ENCODE measurements around the gene CASP8AP2.

Gene CASP8AP2

DNA sequence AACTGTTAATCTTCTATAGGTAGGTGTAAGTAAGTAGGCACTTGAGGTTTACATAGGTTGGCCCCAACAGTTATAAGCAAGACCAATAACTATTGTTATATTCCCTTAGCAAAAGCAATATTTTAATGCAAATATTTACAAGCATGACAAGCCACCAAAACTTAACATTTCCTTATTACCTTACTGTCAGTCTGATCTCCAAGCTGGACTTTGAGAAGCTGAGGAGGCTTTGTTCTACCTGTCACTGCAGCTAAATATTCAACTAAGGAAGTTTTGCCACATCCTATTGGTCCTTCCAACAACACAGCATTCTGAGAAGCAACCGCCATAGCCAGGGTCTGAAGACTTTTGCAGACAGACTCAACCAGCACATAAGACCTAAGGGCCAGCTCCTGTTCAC lies 39.7 kb upstream of the CASP8AP2 start:
- Histone ChIP-seq H3K4me1 (ENCODE audit: insufficient read depth, insufficient read length) (no peaks in the 10 kb centered on the region), H3K36me3 (ENCODE audit: insufficient read depth, insufficient read length, low read length) (peaks cover 82% of the 10 kb centered on the region), H3K4me3 (ENCODE audit: insufficient read length, low read depth) (no peak overlapping the region), H3K27me3 (ENCODE audit: insufficient read depth, insufficient read length) (no peaks in the 10 kb centered on the region), H3K9me3 (ENCODE audit: insufficient read depth, low read length) (no peaks in the 10 kb centered on the region), H3K9ac (ENCODE audit: insufficient read length, low read depth) (no peak overlapping the region)
- no peak for DNase-seq (ENCODE audit: low read depth, low spot score)
- no peak for TF ChIP-seq YY1 (IDR thresholded peaks at IDR 0.05; ENCODE audit: insufficient read depth, insufficient read length)
- no peak for TF ChIP-seq ZNF274 (IDR thresholded peaks at IDR 0.05; ENCODE audit: low read depth, low read length)
- TF ChIP-seq SUZ12 (IDR thresholded peaks at IDR 0.05; ENCODE audit: extremely low read depth, insufficient read depth, insufficient read length) = no peak

DNA sequence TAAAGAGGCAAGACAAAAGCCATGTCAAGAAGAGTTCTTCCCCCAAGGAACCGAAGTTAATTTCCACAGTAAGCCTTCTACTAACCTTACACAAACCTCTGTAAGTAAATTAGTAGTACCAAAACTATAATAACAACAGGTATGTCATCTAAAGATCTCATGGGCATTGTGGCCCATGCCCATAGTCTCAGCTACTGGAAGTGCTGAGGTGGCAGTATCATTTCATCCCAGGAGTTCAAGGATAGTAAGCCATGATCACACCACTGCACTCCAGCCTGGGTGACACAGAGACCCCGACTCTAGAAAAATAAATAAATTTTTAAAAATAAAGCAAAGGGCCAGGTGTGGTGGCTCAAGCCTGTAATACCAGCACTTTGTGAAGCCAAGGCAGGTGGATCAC lies 39.3 kb upstream of the CASP8AP2 start:
- Histone ChIP-seq H3K9me3 (ENCODE audit: insufficient read depth, low read length) (no peaks in the 10 kb centered on the region), H3K4me3 (ENCODE audit: insufficient read length, low read depth) (no peak overlapping the region), H3K9ac (ENCODE audit: insufficient read length, low read depth) (no peak overlapping the region), H3K27me3 (ENCODE audit: insufficient read depth, insufficient read length) (no peaks in the 10 kb centered on the region), H3K36me3 (ENCODE audit: insufficient read depth, insufficient read length, low read length) (peaks cover 81% of the 10 kb centered on the region), H3K4me1 (ENCODE audit: insufficient read depth, insufficient read length) (no peaks in the 10 kb centered on the region)
- no peak for DNase-seq (ENCODE audit: low read depth, low spot score)
- TF ChIP-seq YY1 (IDR thresholded peaks at IDR 0.05; ENCODE audit: insufficient read depth, insufficient read length) = no peak
- TF ChIP-seq SUZ12 (IDR thresholded peaks at IDR 0.05; ENCODE audit: extremely low read depth, insufficient read depth, insufficient read length) = no peak
- no peak for TF ChIP-seq ZNF274 (IDR thresholded peaks at IDR 0.05; ENCODE audit: low read depth, low read length)

DNA sequence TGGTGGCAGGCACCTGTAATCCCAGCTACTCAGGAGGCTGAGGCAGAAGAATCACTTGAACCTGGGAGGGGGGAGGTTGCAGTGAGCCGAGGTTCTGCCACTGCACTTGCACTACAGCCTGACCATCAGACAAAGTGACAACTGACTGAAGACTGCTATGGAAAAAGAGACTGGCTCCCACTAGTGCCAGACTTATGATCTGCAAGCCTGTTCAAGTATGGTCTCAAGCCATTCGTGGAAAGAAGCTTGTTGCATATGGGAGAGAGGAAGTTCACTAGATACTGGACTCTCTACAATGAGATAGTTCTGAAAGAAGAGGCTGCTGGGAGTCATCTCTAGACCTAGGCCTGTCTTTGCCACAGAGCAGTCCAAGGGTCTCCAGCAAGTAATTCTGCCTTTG lies 36.8 kb upstream of the CASP8AP2 start:
- peaks cover 64% of the 10 kb centered on the region for H3K36me3 ChIP-seq (ENCODE audit: insufficient read depth, insufficient read length, low read length)
- no peaks in the 10 kb centered on the region for H3K27me3 ChIP-seq (ENCODE audit: insufficient read depth, insufficient read length)
- peak; percentile 13 for DNase-seq (ENCODE audit: low read depth, low spot score)
- H3K4me1 ChIP-seq (ENCODE audit: insufficient read depth, insufficient read length) = no peaks in the 10 kb centered on the region
- no peaks in the 10 kb centered on the region for H3K9me3 ChIP-seq (ENCODE audit: insufficient read depth, low read length)
- H3K4me3 ChIP-seq (ENCODE audit: insufficient read length, low read depth) = no peak overlapping the region
- TF ChIP-seq ZNF274 (IDR thresholded peaks at IDR 0.05; ENCODE audit: low read depth, low read length) = no peak
- TF ChIP-seq SUZ12 (IDR thresholded peaks at IDR 0.05; ENCODE audit: extremely low read depth, insufficient read depth, insufficient read length) = no peak
- no peak for TF ChIP-seq YY1 (IDR thresholded peaks at IDR 0.05; ENCODE audit: insufficient read depth, insufficient read length)
- no peak overlapping the region for H3K9ac ChIP-seq (ENCODE audit: insufficient read length, low read depth)

DNA sequence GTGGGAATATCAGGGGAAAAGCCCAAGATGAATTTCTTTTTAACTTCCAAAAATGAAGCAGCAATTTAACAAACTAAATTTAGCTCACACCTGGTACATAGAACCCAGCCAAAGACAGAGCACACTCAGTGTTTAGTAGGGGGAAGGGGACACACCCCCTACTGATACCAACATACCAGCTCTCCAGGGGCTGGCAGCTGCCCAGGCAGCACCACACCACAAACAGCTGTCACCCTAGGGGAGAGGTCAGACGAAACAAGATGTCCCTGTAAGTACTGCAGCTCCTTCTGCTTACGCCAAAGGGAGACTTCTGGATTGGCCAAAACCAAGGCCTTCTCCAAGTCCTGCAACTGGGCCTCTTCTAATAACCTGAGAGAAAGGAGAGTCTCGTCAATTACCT lies 36.1 kb upstream of the CASP8AP2 start:
- peaks cover 59% of the 10 kb centered on the region for H3K36me3 ChIP-seq (ENCODE audit: insufficient read depth, insufficient read length, low read length)
- DNase-seq (ENCODE audit: low read depth, low spot score) = no peak

DNA sequence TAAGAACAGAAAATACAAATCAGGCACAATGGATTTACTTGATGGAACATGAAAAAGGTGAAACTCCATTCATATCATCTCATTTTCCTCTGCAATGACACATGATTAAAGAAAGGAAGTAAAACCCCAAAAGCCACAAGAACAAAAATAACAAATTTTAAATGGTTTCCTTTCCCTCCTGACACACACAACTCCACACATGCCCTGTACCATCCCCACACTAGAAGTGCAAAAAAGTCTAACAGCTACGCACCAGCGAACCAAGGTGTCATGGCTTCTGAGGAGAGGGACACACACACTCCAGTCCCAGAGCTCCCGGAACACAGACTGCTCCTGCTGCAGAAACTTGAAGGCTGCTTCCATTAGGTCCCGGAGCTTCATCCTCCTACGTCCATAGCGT lies 35.4 kb upstream of the CASP8AP2 start:
- no peaks in the 10 kb centered on the region for H3K9me3 ChIP-seq (ENCODE audit: insufficient read depth, low read length)
- H3K4me1 ChIP-seq (ENCODE audit: insufficient read depth, insufficient read length) = no peaks in the 10 kb centered on the region
- peaks cover 62% of the 10 kb centered on the region for H3K36me3 ChIP-seq (ENCODE audit: insufficient read depth, insufficient read length, low read length)
- no peak overlapping the region for H3K4me3 ChIP-seq (ENCODE audit: insufficient read length, low read depth)
- no peak overlapping the region for H3K9ac ChIP-seq (ENCODE audit: insufficient read length, low read depth)
- H3K27me3 ChIP-seq (ENCODE audit: insufficient read depth, insufficient read length) = no peaks in the 10 kb centered on the region
- TF ChIP-seq YY1 (IDR thresholded peaks at IDR 0.05; ENCODE audit: insufficient read depth, insufficient read length) (no peak), ZNF274 (IDR thresholded peaks at IDR 0.05; ENCODE audit: low read depth, low read length) (no peak), SUZ12 (IDR thresholded peaks at IDR 0.05; ENCODE audit: extremely low read depth, insufficient read depth, insufficient read length) (no peak)
- no peak for DNase-seq (ENCODE audit: low read depth, low spot score)

More for the DNA sequence above, 36.1 kb upstream of the CASP8AP2 start:
- H3K9ac ChIP-seq (ENCODE audit: insufficient read length, low read depth) = no peak overlapping the region
- TF ChIP-seq SUZ12 (IDR thresholded peaks at IDR 0.05; ENCODE audit: extremely low read depth, insufficient read depth, insufficient read length) (no peak), YY1 (IDR thresholded peaks at IDR 0.05; ENCODE audit: insufficient read depth, insufficient read length) (no peak), ZNF274 (IDR thresholded peaks at IDR 0.05; ENCODE audit: low read depth, low read length) (no peak)
- H3K9me3 ChIP-seq (ENCODE audit: insufficient read depth, low read length) = no peaks in the 10 kb centered on the region
- no peaks in the 10 kb centered on the region for H3K27me3 ChIP-seq (ENCODE audit: insufficient read depth, insufficient read length)
- no peaks in the 10 kb centered on the region for H3K4me1 ChIP-seq (ENCODE audit: insufficient read depth, insufficient read length)
- H3K4me3 ChIP-seq (ENCODE audit: insufficient read length, low read depth) = no peak overlapping the region

DNA sequence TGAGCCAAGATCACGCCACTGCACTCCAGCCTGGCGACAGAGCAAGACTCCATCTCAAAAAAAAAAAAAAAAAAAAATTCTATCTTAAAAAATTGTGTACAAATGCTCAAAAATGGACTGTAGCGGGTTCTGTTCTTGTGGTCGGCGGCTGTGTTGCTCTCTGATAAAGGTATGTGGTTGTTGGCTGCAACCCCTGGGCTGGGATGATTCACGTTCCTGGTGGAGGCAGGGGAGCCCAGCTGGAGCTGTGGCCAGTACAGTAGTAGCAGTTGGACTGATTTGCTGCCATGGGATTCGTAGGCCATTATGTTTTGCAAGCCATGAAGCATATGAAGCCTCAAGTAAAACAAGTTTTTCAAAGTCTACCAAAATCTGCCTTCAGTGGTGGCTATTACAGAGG lies 32.4 kb upstream of the CASP8AP2 start:
- peaks cover 56% of the 10 kb centered on the region for H3K36me3 ChIP-seq (ENCODE audit: insufficient read depth, insufficient read length, low read length)

DNA sequence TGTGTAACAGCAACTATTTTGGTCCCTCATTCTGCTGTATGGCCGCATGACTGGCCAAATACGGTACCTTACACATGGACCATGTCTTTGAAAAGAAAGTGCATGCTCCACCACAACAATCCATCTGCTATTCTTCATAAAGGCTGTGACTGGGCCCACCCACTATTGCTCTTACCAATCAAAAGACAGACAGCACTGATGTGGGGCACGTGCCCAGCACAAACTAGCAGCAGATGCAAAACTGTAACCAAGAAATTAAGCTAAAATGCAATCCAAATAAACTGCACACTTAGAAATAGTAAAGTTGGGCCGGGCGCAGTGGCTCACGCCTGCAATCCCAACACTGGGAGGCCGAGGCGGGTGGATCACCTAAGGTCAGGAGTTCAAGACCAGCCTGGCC lies 30.6 kb upstream of the CASP8AP2 start:
- TF ChIP-seq SUZ12 (IDR thresholded peaks at IDR 0.05; ENCODE audit: extremely low read depth, insufficient read depth, insufficient read length) (no peak), ZNF274 (IDR thresholded peaks at IDR 0.05; ENCODE audit: low read depth, low read length) (no peak), YY1 (IDR thresholded peaks at IDR 0.05; ENCODE audit: insufficient read depth, insufficient read length) (no peak)
- H3K9ac ChIP-seq (ENCODE audit: insufficient read length, low read depth) = no peak overlapping the region
- peaks cover 51% of the 10 kb centered on the region for H3K36me3 ChIP-seq (ENCODE audit: insufficient read depth, insufficient read length, low read length)
- no peaks in the 10 kb centered on the region for H3K4me1 ChIP-seq (ENCODE audit: insufficient read depth, insufficient read length)
- DNase-seq (ENCODE audit: low read depth, low spot score) = no peak
- no peaks in the 10 kb centered on the region for H3K9me3 ChIP-seq (ENCODE audit: insufficient read depth, low read length)
- no peaks in the 10 kb centered on the region for H3K27me3 ChIP-seq (ENCODE audit: insufficient read depth, insufficient read length)
- H3K4me3 ChIP-seq (ENCODE audit: insufficient read length, low read depth) = no peak overlapping the region

More for the DNA sequence above, 32.4 kb upstream of the CASP8AP2 start:
- Histone ChIP-seq H3K4me1 (ENCODE audit: insufficient read depth, insufficient read length) (no peaks in the 10 kb centered on the region), H3K27me3 (ENCODE audit: insufficient read depth, insufficient read length) (no peaks in the 10 kb centered on the region), H3K9ac (ENCODE audit: insufficient read length, low read depth) (no peak overlapping the region), H3K4me3 (ENCODE audit: insufficient read length, low read depth) (no peak overlapping the region), H3K9me3 (ENCODE audit: insufficient read depth, low read length) (no peaks in the 10 kb centered on the region)
- TF ChIP-seq ZNF274 (IDR thresholded peaks at IDR 0.05; ENCODE audit: low read depth, low read length) = no peak
- no peak for TF ChIP-seq SUZ12 (IDR thresholded peaks at IDR 0.05; ENCODE audit: extremely low read depth, insufficient read depth, insufficient read length)
- no peak for TF ChIP-seq YY1 (IDR thresholded peaks at IDR 0.05; ENCODE audit: insufficient read depth, insufficient read length)
- DNase-seq (ENCODE audit: low read depth, low spot score) = no peak
